Ovary (tissue), 9 donors: ENCODE measurements around the gene FOXO1. TPM values are rescaled to one million over a fixed set of nuclear protein-coding genes. Genes with fewer than 3 reads are reported as not detected.

Experiments used
- DNase-seq, 5 donors: peaks; one replicate each; pipeline ENCODE4 v3.0.0-alpha.2; 2019 to 2020
- H3K27ac ChIP-seq, 2 donors: fragments of 200-600 bp; one replicate each; pipeline versions ENCODE4 v1.5.1 to v1.8.0; 2019 to 2022
- H3K27me3 ChIP-seq: fragments of 200-600 bp; one replicate; pipeline ENCODE4 v1.8.0; 2022
- H3K36me3 ChIP-seq: fragments of 200-600 bp; sonication (generic); one replicate; pipeline ENCODE4 v1.5.1; 2019
- H3K4me1 ChIP-seq: one replicate; pipeline ENCODE4 v1.8.1; 2013; ENCODE audit warnings: mild to moderate bottlenecking, moderate library complexity; ENCODE audit not compliant: insufficient read depth
- H3K4me3 ChIP-seq: fragments of 200-600 bp; sonication (generic); one replicate; pipeline ENCODE4 v1.5.1; 2017
- H3K9me3 ChIP-seq, 2 donors: fragments of 200-600 bp in 1 of 2; sonication (generic) in 1 of 2; one replicate each; pipeline versions ENCODE4 v1.5.1 to v1.8.1; 2013 to 2019; ENCODE audit warnings: mild to moderate bottlenecking in 1 of 2, moderate library complexity in 1 of 2
- EP300 ChIP-seq: sonication (generic); formaldehyde crosslinking; IDR thresholded peaks from one replicate; pipeline ENCODE4 v1.6.1; 2017; ENCODE audit warnings: antibody characterized with exemption
- POLR2A ChIP-seq: fragments of 450-650 bp; IDR thresholded peaks from one replicate; pipeline ENCODE4 v1.6.1; 2017; ENCODE audit warnings: antibody characterized with exemption, mild to moderate bottlenecking, moderate library complexity
- WGBS, 3 donors: extraction: QIAGEN DNeasy Blood & Tissue Kit in 1 of 3; methylation state at CpG; one replicate each; pipeline versions ENCODE4 v1.1.5 to v1.1.7; 2013 to 2017; 5-methylcytosine and 5-hydroxymethylcytosine counted together
- intact Hi-C, 4 donors: fragments of 100-400 bp; cut with DNase I; formaldehyde crosslinking; loops; one replicate each; pipeline versions ENCODE4 v1.11.0 to v1.15.1; 2022 to 2023
- polyA plus RNA-seq, 2 donors: library from polyadenylated mRNA; stranded (reverse); fragments of 200-250 nt in 1 of 2; fragments of 350-450 nt in 1 of 2; fragmentation: Illumina TruSeq in 1 of 2; extraction: RNeasy Lipid Tissue Mini Kit (QIAGEN cat#74804) in 1 of 2; gene quantifications; one replicate each; pipeline ENCODE4 v1.2.3, GENCODE V29; 2013 to 2014
- total RNA-seq, 7 donors: library from RNA; depleted of rRNA in 2 of 7; stranded (reverse); fragments of >200 nt in 2 of 7; fragmentation: NEBNext Ultra II Directional in 3 of 7; extraction: Animal tissue kit (Norgen Biotek cat#: 25700) in 3 of 7; gene quantifications; one replicate each; pipeline versions ENCODE4 v1.1.0 to v1.2.4, GENCODE V29; 2016 to 2023
- TF ChIP-seq, protein P1 (sequence below), 3 donors: fragments of 450-650 bp in 2 of 3; fragments of 200-600 bp in 1 of 3; IDR thresholded peaks; one replicate each; pipeline versions ENCODE4 v1.5.1 to v1.8.0; 2016 to 2022; ENCODE audit warnings: antibody characterized with exemption in 3 of 3, mild to moderate bottlenecking in 1 of 3
- donor health status: DM: no; HTN: no; CAD: no; lungs with moderate emphysema.
- donor health status: DM: no; HTN: no; CAD: no.
- donor health status: Bipolar disorder and iron deficiency.
- donor health status: DM: yes; HTN: yes; CAD: no.
- donor health status: DM: no; HTN: no; CAD: no.
- donor health status: DM: yes; HTN: yes; CAD: no.

Gene FOXO1
- total and polyA plus RNA-seq, 9 donors, result 51.5 to 157 (median 107) TPM

DNA sequence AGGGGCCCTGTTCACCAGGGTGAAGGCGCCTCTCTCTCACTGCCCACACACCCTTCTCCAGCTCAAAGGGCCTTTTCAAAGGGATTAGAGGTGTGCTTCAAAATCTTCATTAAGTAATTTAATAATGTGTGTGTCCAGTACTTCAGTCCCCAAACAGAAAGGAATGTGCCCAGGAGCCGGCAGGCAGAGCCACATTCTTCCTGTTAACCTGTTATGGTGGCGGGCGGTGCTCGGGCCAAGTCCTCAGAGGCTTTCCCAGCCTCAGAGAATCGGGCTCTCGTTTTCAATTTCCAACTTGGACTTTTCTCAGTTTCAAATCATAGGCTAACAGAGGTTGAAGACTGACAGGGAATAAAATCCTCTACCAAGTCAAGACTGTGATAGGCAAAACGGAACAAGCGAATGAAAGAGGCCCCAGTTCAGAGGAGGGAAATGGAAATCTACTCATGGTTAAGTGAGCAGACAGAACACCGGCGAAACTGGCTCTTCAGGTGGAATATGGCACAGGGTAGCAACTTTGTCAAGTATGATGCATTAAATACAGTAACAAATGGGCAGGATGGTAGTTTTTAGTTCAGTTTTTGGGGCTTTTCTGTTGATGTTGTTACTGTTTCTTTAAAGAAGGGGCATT, 68.6 kb downstream of the FOXO1 start:
- no peak for DNase-seq
- intact Hi-C loops, result no loop called here
- Histone ChIP-seq H3K27ac (peak overlapping the region in 1 of 2 donors; percentile 25), H3K9me3 (no peaks in the 10 kb centered on the region), H3K27me3 (no peaks in the 10 kb centered on the region), H3K4me3 (no peak overlapping the region), H3K4me1 (peaks cover 24% of the 10 kb centered on the region), H3K36me3 (no peaks in the 10 kb centered on the region)
- WGBS, 3 donors, result 79 to 82% (median 80%) methylated on average over 11 of the region's 11 CpGs
- TF ChIP-seq EP300 (no peak), POLR2A (no peak)
- TF ChIP-seq, protein P1, sequence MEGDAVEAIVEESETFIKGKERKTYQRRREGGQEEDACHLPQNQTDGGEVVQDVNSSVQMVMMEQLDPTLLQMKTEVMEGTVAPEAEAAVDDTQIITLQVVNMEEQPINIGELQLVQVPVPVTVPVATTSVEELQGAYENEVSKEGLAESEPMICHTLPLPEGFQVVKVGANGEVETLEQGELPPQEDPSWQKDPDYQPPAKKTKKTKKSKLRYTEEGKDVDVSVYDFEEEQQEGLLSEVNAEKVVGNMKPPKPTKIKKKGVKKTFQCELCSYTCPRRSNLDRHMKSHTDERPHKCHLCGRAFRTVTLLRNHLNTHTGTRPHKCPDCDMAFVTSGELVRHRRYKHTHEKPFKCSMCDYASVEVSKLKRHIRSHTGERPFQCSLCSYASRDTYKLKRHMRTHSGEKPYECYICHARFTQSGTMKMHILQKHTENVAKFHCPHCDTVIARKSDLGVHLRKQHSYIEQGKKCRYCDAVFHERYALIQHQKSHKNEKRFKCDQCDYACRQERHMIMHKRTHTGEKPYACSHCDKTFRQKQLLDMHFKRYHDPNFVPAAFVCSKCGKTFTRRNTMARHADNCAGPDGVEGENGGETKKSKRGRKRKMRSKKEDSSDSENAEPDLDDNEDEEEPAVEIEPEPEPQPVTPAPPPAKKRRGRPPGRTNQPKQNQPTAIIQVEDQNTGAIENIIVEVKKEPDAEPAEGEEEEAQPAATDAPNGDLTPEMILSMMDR (IDR thresholded peaks at IDR 0.05), result no peak

GRCh38 chr13:40596484-40596883, 70.0 kb downstream of the FOXO1 start:
- no peak overlapping the region for H3K27ac ChIP-seq
- TF ChIP-seq EP300 (no peak), POLR2A (no peak)
- TF ChIP-seq, protein P1 (IDR thresholded peaks at IDR 0.05), result no peak
- H3K9me3 ChIP-seq, result no peaks in the 10 kb centered on the region
- no peaks in the 10 kb centered on the region for H3K27me3 ChIP-seq
- H3K4me1 ChIP-seq, result peaks cover 23% of the 10 kb centered on the region
- no peak overlapping the region for H3K4me3 ChIP-seq
- WGBS, 3 donors, result 66 to 80% (median 71%) methylated on average over 4 of the region's 4 CpGs
- intact Hi-C loops, result no loop called here
- DNase-seq, result no peak
- H3K36me3 ChIP-seq, result no peaks in the 10 kb centered on the region

- Histone ChIP-seq H3K27ac (no peak overlapping the region), H3K9me3 (no peaks in the 10 kb centered on the region), H3K4me1 (peaks cover 29% of the 10 kb centered on the region), H3K36me3 (no peaks in the 10 kb centered on the region), H3K27me3 (no peaks in the 10 kb centered on the region), H3K4me3 (no peak overlapping the region)
- no peak for DNase-seq
- intact Hi-C loops, result no loop called here
- 70 to 78% (median 76%) methylated on average over 3 of the region's 3 CpGs for WGBS, 3 donors
- TF ChIP-seq EP300 (no peak), POLR2A (no peak)
- TF ChIP-seq, protein P1 (IDR thresholded peaks at IDR 0.05), result no peak
Measured at GRCh38 chr13:40595693-40596092, 70.7 kb downstream of the FOXO1 start.

DNA sequence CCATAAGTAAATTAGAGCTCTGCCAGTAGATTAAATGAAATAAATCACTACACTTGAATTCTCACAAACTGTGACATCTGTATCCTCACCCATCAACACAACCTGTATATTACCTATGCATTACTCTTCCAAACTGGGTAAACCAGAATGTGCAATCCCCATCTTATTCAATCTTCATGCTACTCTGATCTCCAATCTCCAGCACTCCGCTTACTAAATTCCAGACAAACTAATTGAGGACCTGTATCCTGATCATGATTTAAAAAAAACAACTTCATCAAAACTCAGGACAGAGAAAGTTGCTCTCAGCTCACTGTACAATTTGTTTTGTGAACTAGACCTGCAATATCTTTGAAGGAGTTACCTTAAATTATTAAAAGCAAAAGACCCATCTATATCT, 74.4 kb downstream of the FOXO1 start:
- H3K4me3 ChIP-seq, result no peak overlapping the region
- intact Hi-C loops, result no loop called here
- peaks cover 36% of the 10 kb centered on the region for H3K4me1 ChIP-seq
- no peaks in the 10 kb centered on the region for H3K27me3 ChIP-seq
- H3K36me3 ChIP-seq, result no peaks in the 10 kb centered on the region
- 98 to 100% (median 99%) methylated on average over 1 of the region's 1 CpG for WGBS, 3 donors
- no peaks in the 10 kb centered on the region for H3K9me3 ChIP-seq
- no peak overlapping the region for H3K27ac ChIP-seq
- TF ChIP-seq EP300, result no peak
- TF ChIP-seq, protein P1 (IDR thresholded peaks at IDR 0.05), result no peak
- TF ChIP-seq POLR2A, result no peak
- no peak for DNase-seq
